IPS-18c (cell line): ENCODE results near the gene NRAP.
A peak's percentile ranks its signal among the peaks of the same experiment; 100 is the strongest.
"Not testable (repeated sequence)": the region's sequence is repeated elsewhere in the genome, so short reads cannot be mapped to it uniquely, and the experiment has no call there.

Source experiments
- H3K4me3 ChIP-seq: 2 replicates; pipeline ENCODE4 v1.7.0; 2013; ENCODE audit warnings: low read depth, mild to moderate bottlenecking, low read length, moderate library complexity; ENCODE audit not compliant: insufficient read depth
- H3K9me3 ChIP-seq: one replicate; pipeline ENCODE4 v1.6.1; 2013; ENCODE audit warnings: mild to moderate bottlenecking, low read length, moderate library complexity; ENCODE audit not compliant: control insufficient read depth, insufficient read depth

The NRAP gene

GRCh38 chr10:113689574-113689973, 25.7 kb upstream of the NRAP start:
- H3K9me3 ChIP-seq = peaks cover 4% of the 10 kb centered on the region
- no peak overlapping the region for H3K4me3 ChIP-seq

GRCh38 chr10:113689057-113689456, 25.2 kb upstream of the NRAP start:
- Histone ChIP-seq H3K9me3 (peaks cover 4% of the 10 kb centered on the region), H3K4me3 (no peak overlapping the region)

- H3K9me3 ChIP-seq = no peaks in the 10 kb centered on the region
- no peak overlapping the region for H3K4me3 ChIP-seq
Observed at GRCh38 chr10:113687037-113687436, 23.2 kb upstream of the NRAP start.

GRCh38 chr10:113686028-113686427, 22.2 kb upstream of the NRAP start:
- no peak overlapping the region for H3K4me3 ChIP-seq

GRCh38 chr10:113683300-113683699, 19.5 kb upstream of the NRAP start:
- Histone ChIP-seq H3K9me3 (no peaks in the 10 kb centered on the region), H3K4me3 (no peak overlapping the region)

More at GRCh38 chr10:113686028-113686427, 22.2 kb upstream of the NRAP start:
- no peaks in the 10 kb centered on the region for H3K9me3 ChIP-seq

GRCh38 chr10:113681533-113682470, 18.0 kb upstream of the NRAP start:
- H3K4me3 ChIP-seq = no peak overlapping the region
- no peaks in the 10 kb centered on the region for H3K9me3 ChIP-seq

GRCh38 chr10:113680190-113681111, 16.6 kb upstream of the NRAP start:
- peak overlapping the region; percentile 88 for H3K4me3 ChIP-seq
- H3K9me3 ChIP-seq = no peaks in the 10 kb centered on the region

- H3K4me3 ChIP-seq = peak within 1 kb of the TSS; percentile 88
- no peaks in the 10 kb centered on the region for H3K9me3 ChIP-seq
Observed at GRCh38 chr10:113679463-113680189, 15.8 kb upstream of the NRAP start, which contains the start of gene CASP7. TSS of gene CASP7 (plus strand) at chr10:113679912. CDS start at chr10:113697494, 17,582 bp downstream.

- H3K9me3 ChIP-seq = peaks cover 2% of the 10 kb centered on the region
Observed at GRCh38 chr10:113666682-113667252, 2.9 kb upstream of the NRAP start.

GRCh38 chr10:113665806-113666354, 2.0 kb upstream of the NRAP start:
- Histone ChIP-seq H3K9me3 (peaks cover 2% of the 10 kb centered on the region), H3K4me3 (no peak overlapping the region)

More at GRCh38 chr10:113666682-113667252, 2.9 kb upstream of the NRAP start:
- H3K4me3 ChIP-seq = no peak overlapping the region

- Histone ChIP-seq H3K4me3 (no peak overlapping the region), H3K9me3 (peaks cover 2% of the 10 kb centered on the region)
Observed at GRCh38 chr10:113665352-113665751, 1.5 kb upstream of the NRAP start.

- Histone ChIP-seq H3K9me3 (peaks cover 2% of the 10 kb centered on the region), H3K4me3 (no peak overlapping the region)
Observed at GRCh38 chr10:113663142-113663541, 699 bp downstream of the NRAP start.

GRCh38 chr10:113661332-113661731, 2.5 kb downstream of the NRAP start:
- Histone ChIP-seq H3K9me3 (peaks cover 2% of the 10 kb centered on the region), H3K4me3 (no peak overlapping the region)

GRCh38 chr10:113657544-113657943, 6.3 kb downstream of the NRAP start:
- Histone ChIP-seq H3K4me3 (no peak overlapping the region), H3K9me3 (no peaks in the 10 kb centered on the region)

- Histone ChIP-seq H3K9me3 (no peaks in the 10 kb centered on the region), H3K4me3 (no peak overlapping the region)
Observed at GRCh38 chr10:113656896-113657295, 6.9 kb downstream of the NRAP start.

GRCh38 chr10:113652456-113652855, 11.4 kb downstream of the NRAP start:
- H3K9me3 ChIP-seq, H3K4me3 ChIP-seq: not testable (repeated sequence)
